ENCODE results near the gene LCN9.
A peak's percentile ranks its signal among the peaks of the same experiment; 100 is the strongest.

The LCN9 gene

DNA sequence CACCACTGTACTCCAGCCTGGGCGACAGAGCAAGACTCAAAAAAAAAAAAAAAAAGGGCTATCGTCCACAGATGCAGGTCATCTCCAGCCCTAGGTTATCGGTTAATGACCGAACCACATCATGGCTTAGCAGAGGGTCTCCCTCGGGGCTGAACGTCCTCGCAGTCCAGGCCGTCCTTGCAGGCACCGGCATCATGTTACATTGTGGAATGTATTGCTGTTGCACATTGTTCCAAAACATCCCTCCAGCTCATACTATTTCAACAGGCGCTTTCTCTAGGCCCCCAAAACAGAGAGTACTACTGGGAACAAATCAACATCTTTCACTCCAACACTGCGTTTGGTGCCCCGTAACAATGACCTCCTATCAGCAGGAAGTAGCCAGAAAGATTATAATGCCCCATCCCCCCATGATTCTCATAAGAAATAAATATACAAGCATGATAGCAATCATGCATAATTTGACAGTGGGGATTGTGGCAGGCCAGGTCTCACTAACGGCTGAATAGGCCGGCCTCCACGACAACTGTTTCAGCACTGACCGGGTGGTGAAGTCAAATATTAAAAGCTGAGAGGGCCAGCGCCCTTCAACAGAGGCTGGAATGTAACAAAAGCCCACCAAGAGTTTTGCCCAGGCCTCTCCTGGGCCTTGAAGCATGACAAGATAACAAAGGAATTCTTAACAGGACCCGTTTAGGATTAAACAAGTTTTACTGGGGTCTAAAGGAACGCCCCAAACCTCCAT, 1.1 kb upstream of the LCN9 start:
- peak; percentile 11 for DNase-seq (ENCODE audit: low read depth)
- H3K4me3 ChIP-seq (replicated peaks; ENCODE audit: low read depth, low read length) = no peak overlapping the region
- TF ChIP-seq, protein P1, sequence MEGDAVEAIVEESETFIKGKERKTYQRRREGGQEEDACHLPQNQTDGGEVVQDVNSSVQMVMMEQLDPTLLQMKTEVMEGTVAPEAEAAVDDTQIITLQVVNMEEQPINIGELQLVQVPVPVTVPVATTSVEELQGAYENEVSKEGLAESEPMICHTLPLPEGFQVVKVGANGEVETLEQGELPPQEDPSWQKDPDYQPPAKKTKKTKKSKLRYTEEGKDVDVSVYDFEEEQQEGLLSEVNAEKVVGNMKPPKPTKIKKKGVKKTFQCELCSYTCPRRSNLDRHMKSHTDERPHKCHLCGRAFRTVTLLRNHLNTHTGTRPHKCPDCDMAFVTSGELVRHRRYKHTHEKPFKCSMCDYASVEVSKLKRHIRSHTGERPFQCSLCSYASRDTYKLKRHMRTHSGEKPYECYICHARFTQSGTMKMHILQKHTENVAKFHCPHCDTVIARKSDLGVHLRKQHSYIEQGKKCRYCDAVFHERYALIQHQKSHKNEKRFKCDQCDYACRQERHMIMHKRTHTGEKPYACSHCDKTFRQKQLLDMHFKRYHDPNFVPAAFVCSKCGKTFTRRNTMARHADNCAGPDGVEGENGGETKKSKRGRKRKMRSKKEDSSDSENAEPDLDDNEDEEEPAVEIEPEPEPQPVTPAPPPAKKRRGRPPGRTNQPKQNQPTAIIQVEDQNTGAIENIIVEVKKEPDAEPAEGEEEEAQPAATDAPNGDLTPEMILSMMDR (IDR thresholded peaks at IDR 0.05; ENCODE audit: low read length, missing control alignments) = no peak

DNA sequence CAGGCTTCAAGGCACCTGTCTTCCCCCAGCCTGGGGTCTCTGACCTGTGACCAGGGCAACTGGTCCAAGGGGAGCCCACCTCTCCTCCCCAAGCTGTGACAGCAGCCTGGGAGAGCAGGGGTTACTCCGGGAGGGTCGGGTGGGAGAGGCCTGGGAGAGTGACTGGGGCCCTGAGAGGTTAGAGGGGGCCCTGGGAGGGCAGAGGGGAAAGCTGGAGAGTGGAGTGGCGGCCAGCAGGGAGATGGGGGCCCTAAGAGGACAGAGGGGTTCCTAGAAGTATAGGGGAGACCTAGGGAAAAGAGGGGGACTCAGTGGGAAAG, 302 bp downstream of the LCN9 start:
- H3K4me3 ChIP-seq (replicated peaks; ENCODE audit: low read depth, low read length) = no peak overlapping the region
- TF ChIP-seq, protein P1 (IDR thresholded peaks at IDR 0.05; ENCODE audit: low read length, missing control alignments) = no peak
- no peak for DNase-seq (ENCODE audit: low read depth)

DNA sequence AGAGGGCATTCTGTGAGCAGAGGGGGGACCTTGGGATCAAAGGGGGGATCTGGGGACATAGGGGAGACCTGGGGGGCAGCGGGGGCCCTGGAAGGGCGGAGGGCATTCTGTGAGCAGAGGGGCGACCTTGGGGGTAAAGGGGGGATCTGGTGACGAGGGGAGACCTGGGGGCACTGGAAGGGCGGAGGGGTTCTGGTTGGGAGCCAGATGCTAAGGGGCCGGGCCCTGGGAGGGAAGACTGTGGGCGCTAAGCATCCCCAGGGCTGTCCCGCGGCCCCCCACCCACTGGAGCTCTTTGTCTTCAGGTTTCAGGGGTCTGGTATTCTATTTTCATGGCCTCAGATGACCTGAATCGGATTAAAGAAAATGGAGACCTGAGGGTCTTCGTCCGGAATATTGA, 748 bp downstream of the LCN9 start:
- no peak for DNase-seq (ENCODE audit: low read depth)
- no peak overlapping the region for H3K4me3 ChIP-seq (replicated peaks; ENCODE audit: low read depth, low read length)
- TF ChIP-seq, protein P1 (IDR thresholded peaks at IDR 0.05; ENCODE audit: low read length, missing control alignments) = no peak

DNA sequence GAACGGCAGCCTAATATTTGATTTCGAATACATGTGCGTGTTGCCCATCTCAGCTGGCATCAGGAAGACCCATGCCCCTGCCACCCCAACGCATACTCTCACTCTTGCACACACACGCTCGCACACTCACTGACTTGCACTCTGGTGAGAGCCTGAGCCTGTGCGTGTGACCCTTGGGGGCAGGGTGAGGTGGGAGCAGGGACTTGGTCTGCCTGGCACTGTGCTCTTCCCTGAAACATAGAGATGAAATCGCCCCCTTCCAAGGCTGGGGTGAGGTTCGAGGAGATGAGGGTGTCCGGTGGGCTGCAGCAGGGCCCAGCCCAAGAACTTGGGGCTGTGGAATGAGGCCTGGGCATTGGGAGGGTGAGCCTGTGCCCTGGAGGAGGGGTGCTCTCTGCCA, 1.2 kb downstream of the LCN9 start:
- no peak for DNase-seq (ENCODE audit: low read depth)
- TF ChIP-seq, protein P1 (IDR thresholded peaks at IDR 0.05; ENCODE audit: low read length, missing control alignments) = no peak

DNA sequence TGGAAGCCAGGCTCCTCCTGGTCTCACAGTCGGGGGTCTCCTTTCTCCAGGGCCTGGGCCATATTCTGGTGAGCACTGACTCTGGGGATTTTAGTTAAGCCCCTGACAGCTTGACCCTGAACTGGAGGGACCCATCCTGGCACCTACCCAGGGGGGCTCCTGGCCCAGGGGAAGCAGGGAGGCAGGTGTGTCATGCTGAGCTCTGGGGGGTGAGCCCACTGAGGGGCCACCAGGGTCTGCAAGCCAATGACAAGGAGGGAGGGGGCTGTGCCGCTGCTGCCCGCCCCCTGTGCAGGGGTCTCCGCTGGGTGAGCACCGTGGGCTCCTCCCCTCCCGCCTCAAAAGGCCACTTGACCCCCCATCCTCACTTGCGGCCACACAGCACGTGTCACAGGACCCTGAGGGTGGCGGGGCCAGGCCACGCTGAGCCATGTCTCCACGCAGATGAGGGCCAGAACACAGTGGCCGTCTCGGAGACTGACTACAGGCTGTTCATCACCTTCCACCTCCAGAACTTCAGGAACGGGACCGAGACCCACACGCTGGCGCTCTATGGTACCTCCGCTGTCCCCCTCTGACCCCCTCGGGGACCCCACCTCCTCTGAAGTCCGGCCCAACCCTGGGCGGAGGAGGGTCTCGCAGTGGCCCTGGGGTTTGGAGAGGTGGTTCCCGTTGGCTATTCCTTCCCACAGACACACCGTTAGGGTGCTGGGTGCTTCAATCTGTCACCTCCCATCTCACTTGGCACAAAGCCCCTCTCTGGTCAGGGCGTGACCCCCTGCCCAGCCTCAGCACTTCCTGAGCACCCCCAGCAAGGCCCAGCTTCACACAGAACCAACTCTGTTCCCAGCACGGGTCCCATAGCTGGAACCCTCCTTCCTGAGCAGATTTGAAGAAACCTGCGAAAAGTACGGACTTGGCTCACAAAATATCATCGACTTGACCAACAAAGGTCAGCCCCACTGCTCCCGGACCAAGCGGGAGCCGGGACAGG, 2.0 kb downstream of the LCN9 start:
- no peak overlapping the region for H3K4me3 ChIP-seq (replicated peaks; ENCODE audit: low read depth, low read length)
- TF ChIP-seq, protein P1 (IDR thresholded peaks at IDR 0.05; ENCODE audit: low read length, missing control alignments) = no peak
- no peak for DNase-seq (ENCODE audit: low read depth)

More for the DNA sequence above, 1.2 kb downstream of the LCN9 start:
- H3K4me3 ChIP-seq (replicated peaks; ENCODE audit: low read depth, low read length) = no peak overlapping the region

DNA sequence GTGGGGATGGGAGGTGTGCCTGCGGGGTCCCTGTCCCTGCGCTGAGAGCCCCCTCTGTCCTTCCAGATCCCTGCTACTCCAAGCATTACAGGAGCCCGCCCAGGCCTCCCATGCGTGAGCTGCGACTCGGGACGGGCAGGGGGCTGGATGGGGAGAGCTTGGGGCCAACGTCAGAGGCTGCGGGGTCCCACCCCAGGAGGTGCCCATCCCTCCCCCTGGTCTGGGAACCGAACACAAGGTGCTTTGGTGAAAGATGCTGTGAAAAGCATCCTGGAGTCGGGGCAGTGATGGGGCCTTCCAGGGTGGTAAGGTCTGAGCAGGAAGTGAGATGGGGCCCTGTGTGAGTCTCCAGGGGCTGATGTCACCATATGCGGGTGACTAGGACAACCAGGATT, 2.7 kb downstream of the LCN9 start:
- no peak for DNase-seq (ENCODE audit: low read depth)
- no peak overlapping the region for H3K4me3 ChIP-seq (replicated peaks; ENCODE audit: low read depth, low read length)
- TF ChIP-seq, protein P1 (IDR thresholded peaks at IDR 0.05; ENCODE audit: low read length, missing control alignments) = no peak
